ENCODE data around the gene NT5DC3. TPM values are rescaled to one million over a fixed set of nuclear protein-coding genes. Genes with fewer than 3 reads are reported as not detected.
A peak's percentile ranks its signal among the peaks of the same experiment; 100 is the strongest.
"Not testable (repeated sequence)": the region's sequence is repeated elsewhere in the genome, so short reads cannot be mapped to it uniquely, and the experiment has no call there.

The NT5DC3 gene
- total RNA-seq, 1 donor from 2014 or later: 3.3 TPM

GRCh38 chr12:103835747-103836335, 5.2 kb downstream of the NT5DC3 start:
- intact Hi-C loops (cut with micrococcal nuclease): not testable (repeated sequence)

GRCh38 chr12:103834942-103835341, 6.1 kb downstream of the NT5DC3 start:
- intact Hi-C loops (cut with micrococcal nuclease): no loop called here
- ATAC-seq: no peak
- DNase-seq: no peak

More at GRCh38 chr12:103835747-103836335, 5.2 kb downstream of the NT5DC3 start:
- ATAC-seq, DNase-seq: not testable (repeated sequence)

- no peak for DNase-seq
- no peak for ATAC-seq
- intact Hi-C loops (cut with micrococcal nuclease): no loop called here
Observed at GRCh38 chr12:103833891-103834290, 7.1 kb downstream of the NT5DC3 start.

DNA sequence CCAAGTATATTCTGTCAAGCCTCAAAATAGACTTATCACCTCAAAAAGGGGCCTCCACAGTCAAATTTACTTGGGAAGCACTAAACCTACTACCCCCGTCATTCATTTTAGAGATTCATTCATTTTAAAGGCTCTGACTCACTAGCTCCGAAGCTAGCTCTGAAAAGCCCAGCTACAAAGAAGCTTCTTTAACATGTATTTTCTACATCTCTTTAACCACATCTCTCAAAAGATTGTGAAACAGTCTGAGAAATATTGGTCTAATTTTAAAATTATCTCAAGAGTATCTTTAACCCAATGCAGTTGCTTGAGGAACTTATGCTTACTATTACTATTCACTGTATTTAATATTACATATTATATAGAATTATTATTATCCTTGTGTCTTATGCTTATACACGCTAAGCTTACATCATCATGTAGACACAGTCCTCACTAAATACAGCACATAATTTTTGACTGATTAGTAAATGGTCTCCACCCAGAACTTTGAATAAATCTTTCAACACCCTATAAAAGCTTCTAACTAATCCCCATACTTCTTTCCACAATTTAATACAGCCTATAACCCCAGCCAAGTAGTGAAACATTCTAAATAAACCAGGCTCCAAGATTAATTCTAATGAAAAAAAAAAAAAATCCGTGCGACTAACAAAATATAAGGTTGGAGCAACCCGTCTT, 7.8 kb downstream of the NT5DC3 start:
- DNase-seq: no peak
- no peak for ATAC-seq
- intact Hi-C loops (cut with micrococcal nuclease): no loop called here

DNA sequence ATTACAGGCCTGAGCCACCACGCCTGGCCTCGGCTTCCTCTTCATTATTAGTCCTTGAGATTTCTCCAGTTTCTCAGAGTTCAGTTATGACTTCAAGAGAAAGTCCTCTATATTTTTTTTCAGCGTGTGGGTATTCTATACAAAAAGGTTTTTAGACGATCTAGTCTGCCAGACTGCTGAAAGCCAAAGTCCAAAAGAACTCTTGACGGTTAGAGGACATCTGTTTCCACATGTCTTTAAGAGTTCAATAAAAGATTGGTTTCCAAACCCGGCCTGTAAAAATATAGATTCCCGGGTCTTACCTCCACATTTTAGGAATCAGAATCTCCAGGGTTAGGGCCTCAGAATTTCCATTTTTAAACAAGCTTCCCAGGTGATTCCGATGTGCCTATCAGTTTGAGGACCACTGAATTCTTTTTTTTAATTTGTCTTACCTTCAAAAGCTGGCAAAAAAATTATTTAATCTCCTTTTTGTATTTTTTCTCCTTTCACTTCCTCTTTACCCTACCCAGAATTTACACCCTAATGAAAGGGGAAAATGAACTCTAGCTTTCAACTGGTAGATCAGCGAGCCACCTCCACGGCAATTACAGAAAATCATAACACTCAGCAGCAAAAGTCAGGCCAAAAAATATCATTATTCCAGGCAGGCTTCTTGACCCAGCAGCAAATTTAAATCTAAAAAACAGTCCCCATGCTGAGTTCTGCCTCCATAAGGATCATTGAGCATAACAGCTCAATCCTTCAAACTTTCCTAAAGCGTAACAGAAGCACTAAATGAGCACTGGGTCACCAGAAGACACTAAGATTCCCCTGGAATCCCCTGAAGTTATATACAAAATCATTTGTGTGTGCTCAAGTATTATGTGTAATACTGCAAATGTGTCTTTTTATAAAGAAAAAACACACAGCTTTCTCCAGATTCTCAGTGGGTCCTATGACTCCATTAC, 8.7 kb downstream of the NT5DC3 start:
- intact Hi-C loops (cut with micrococcal nuclease): no loop called here
- no peak for ATAC-seq

DNA sequence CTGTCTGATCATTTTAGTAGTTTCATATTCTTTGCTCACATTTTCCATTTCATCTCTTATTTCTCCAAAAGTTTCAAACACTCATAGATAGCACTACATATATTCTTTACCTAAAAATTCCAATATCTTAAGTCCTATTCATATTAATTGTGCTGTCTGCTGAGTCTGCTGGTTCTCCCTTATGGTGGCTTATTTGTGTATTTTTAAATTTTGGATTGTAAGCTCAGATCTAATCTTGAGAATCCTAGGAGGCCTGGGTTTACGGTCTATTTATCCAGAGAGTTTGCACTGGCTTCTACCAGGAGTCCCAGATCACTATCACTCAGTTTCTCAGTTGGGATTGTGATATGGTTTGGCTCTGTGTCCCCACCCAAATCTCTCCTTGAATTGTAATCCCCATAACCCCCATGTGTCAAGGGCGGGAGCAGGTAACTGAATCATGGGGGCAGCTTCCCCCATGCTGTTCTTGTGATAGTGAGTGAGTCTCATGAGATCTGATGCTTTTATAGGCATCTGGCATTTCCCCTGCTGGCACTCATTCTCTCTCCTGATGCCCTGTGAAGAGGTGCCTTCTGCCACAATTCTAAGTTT, 10.2 kb downstream of the NT5DC3 start:
- intact Hi-C loops (cut with micrococcal nuclease): no loop called here
- no peak for ATAC-seq
- no peak for DNase-seq

More for the DNA sequence above, 8.7 kb downstream of the NT5DC3 start:
- no peak for DNase-seq

DNA sequence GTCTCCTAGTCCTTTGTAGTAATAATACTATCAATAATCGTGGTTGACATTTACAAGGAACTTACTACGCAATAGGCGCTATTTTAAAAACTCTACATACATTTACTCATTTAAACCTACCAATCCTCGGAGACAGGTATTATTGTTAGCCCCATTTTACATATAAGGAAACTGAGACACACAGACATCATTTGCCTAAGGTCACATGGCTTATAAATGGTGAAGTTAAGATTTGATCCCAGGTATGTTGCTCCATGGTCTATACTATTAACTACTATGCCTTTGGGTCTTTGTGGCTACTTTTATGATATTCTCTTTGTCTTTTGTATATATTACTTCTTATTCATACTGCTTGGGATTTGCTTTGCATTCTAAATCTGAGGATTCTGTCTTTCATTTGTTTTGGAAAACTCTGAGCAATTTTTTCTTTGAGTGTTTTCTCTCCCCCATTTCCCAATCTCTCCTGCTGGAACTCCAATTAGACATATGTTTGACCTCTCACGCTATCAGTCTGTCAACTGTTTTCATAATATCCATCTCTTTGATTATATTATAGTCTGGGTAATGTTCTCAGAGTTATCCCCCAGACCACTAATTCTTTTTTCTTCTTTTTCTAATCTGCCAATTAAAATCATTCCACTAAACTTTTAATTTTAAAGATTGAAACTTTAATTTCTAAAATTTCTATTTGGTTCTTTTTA, 10.9 kb downstream of the NT5DC3 start:
- intact Hi-C loops (cut with micrococcal nuclease): no loop called here
- ATAC-seq: no peak
- no peak for DNase-seq

- intact Hi-C loops (cut with micrococcal nuclease): no loop called here
- peak; percentile 24 for ATAC-seq
- no peak for DNase-seq
Observed at GRCh38 chr12:103829092-103829491, 11.9 kb downstream of the NT5DC3 start.

DNA sequence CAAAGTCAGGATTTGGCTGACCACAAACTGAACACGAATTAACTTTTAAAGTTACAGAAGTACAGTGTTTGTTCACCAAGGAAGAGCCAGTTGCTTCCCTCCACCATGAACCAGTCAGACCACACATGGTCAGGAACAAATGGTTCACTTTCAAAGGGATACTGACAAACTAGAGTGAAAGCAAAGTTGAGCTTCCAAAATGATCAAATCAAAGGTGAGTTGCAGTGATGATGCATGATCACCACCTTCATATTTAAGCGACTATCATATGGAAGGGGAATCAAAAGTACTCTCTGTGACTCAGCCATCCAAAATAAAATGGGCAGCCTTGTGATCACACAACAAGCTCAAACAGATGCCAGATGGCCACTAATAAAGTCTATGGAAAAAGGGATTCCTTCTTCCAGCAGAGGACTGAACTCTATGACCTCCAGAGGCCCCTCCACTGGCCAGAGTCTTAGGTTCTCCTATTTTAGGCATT, 13.1 kb downstream of the NT5DC3 start:
- no peak for DNase-seq
- intact Hi-C loops (cut with micrococcal nuclease): no loop called here
- ATAC-seq: no peak

GRCh38 chr12:103824845-103825244, 16.2 kb downstream of the NT5DC3 start:
- intact Hi-C loops (cut with micrococcal nuclease): no loop called here
- ATAC-seq: no peak
- DNase-seq: no peak

GRCh38 chr12:103824290-103824689, 16.7 kb downstream of the NT5DC3 start:
- intact Hi-C loops (cut with micrococcal nuclease): no loop called here
- ATAC-seq (no peak), DNase-seq (no peak)

DNA sequence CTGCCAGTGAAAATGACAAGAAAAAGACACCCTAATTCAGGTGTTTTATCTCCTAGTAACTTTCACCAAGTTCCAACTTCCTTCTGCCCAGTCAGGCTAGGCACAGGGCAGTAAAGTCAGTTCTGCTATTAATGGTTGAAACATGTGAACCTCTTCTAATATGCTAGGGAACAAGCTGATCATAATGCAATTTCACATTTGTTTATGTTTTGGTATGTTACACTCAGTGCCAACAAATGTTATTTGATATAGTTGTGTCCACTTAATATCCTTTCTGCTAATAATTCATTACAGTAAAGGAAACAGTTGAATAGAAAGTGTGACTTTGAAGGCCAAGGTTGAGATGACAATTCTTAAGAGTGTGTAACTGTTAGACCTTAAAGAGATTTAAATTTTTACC, 17.2 kb downstream of the NT5DC3 start:
- DNase-seq (no peak), ATAC-seq (no peak)
- intact Hi-C loops (cut with micrococcal nuclease): no loop called here

GRCh38 chr12:103821773-103822172, 19.3 kb downstream of the NT5DC3 start:
- intact Hi-C loops (cut with micrococcal nuclease): no loop called here

DNA sequence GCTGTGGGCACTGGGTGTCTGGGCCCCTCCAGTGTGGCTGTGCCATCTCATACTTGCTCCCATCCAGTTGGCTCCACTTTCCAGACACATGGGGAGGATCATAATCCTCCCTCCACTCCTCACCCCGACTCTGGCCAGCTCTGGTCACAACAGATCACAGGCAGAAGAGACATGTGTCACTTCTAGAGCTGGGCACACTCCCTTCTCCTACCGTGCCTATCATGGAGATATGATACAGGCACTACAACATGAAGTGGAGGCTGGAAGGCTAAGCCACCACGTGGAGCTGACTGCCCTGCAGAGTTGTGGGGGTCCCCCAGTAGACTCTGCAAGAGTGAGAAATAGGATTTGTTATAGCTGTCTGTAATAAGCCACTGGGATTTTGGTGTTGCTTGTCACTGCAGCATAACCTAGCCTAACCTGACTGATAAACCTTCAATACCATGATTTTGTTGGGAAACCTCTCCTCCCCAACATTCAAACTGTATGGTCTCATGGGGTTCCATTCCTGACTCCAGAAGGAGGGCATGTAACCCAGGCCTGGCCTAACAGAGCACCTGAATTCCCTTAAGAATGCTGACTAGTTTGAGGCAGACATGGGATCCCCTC, 20.0 kb downstream of the NT5DC3 start:
- intact Hi-C loops (cut with micrococcal nuclease): no loop called here
- ATAC-seq (no peak), DNase-seq (no peak)

More at GRCh38 chr12:103821773-103822172, 19.3 kb downstream of the NT5DC3 start:
- ATAC-seq: no peak
- DNase-seq: no peak

DNA sequence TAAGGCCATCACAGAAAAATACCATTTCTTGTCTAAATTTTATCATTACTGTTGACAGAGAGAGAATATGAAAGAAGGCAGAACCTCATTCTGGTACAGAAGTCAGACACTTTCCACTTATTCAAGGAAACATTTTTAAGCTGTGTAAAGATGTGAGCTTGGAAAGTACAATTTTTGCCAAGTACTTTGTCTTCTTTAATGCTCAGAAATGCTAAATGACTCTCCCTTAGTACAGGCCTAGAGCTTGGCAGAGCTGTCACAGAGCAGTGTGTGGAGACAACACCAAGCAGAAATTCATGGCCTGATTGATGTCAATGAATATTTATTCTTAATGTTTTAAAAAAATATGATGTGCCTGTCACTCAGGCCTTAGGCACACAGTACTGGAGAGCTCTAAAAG, 20.7 kb downstream of the NT5DC3 start:
- intact Hi-C loops (cut with micrococcal nuclease): no loop called here
- no peak for DNase-seq
- no peak for ATAC-seq

DNA sequence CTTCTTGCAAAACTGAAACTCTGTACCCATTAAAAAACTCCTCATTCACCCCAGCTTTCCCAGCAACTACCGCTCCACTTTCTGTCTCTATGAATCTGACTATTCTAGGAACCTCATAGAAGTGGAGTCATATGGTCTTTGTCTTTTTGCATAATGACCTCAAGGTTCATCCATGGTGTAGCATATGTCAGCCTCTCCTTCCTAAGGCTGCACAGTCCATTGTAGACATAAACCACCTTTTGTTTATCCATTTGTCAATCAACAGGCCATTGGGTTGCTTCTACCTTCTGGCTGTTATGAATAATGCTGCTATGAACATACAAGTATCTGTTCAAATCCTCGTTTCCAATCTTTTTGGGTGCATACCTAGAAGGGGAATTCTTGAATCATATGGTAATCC, 21.1 kb downstream of the NT5DC3 start:
- intact Hi-C loops (cut with micrococcal nuclease): no loop called here
- ATAC-seq (no peak), DNase-seq (no peak)

GRCh38 chr12:103819312-103819711, 21.7 kb downstream of the NT5DC3 start:
- ATAC-seq: no peak
- intact Hi-C loops (cut with micrococcal nuclease): no loop called here

GRCh38 chr12:103817791-103818190, 23.2 kb downstream of the NT5DC3 start:
- intact Hi-C loops (cut with micrococcal nuclease): no loop called here
- no peak for DNase-seq
- ATAC-seq: no peak

More at GRCh38 chr12:103819312-103819711, 21.7 kb downstream of the NT5DC3 start:
- no peak for DNase-seq

All from left ventricle myocardium superior (tissue), 1 donor.